Measurements from ENCODE around the gene AIDA. TPM values are rescaled to one million over a fixed set of nuclear protein-coding genes. Genes with fewer than 3 reads are reported as not detected.

Gene AIDA
- total RNA-seq, 1 experiment from 2014 or later, result 92.8 TPM

DNA sequence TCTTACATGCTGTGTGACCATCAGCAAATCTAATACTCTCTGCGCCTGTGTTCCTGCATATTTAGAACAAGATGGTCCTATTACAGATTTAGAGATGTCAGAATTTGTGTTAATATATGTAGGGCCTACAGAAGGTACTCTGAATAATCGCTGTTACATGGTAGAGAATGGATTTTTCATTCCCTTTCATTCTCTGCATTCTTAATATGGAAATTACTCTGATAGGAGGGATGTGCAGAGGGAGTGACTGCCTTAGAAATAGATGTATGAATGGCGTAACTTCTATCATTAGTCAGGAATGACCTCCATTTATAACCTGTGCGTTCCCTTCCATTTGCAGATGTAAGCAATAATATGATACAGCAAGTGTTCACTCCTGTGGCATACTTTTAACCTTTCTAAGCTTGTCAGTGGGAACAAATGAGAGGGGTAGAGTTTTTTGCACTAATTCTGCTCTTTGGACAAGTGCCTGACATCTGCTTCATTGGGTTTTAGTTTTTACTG, 48.8 kb downstream of the AIDA start:
- peaks cover 18 to 80% (median 66%) of the 10 kb centered on the region in 3 experiments; a peak in 6 of 7 replicates for H3K36me3 Mint-ChIP-seq (ENCODE audit: insufficient read depth in 1 of 3, low read depth in 3 of 3)
- H2BK12ac ChIP-seq (ENCODE audit: insufficient read length, low read depth, low read length), result no peak overlapping the region

More for the DNA sequence above, 48.8 kb downstream of the AIDA start:
- Mint-ChIP-seq H3K27me3 (ENCODE audit: low read depth) (no peaks in the 10 kb centered on the region; the same call in 1 of the 2 replicates), H3K27ac (no peak overlapping the region; a peak in 1 of 7 replicates), H3K4me3 (no peak overlapping the region), H3K9me3 (no peaks in the 10 kb centered on the region), H3K4me1 (no peaks in the 10 kb centered on the region)
- Histone ChIP-seq H3K79me2 (ENCODE audit: insufficient read depth, low read length) (no peaks in the 10 kb centered on the region), H3K56ac (ENCODE audit: insufficient read length, low read depth, low read length) (no peak overlapping the region), H3K9me3 (ENCODE audit: control insufficient read depth, low read depth, low read length) (no peaks in the 10 kb centered on the region), H3K9ac (ENCODE audit: extremely low read depth, insufficient read length, low read length) (no peak overlapping the region), H2BK20ac (ENCODE audit: low read depth, low read length, poor library complexity, severe bottlenecking) (no peak overlapping the region), H2BK120ac (ENCODE audit: low read depth, low read length, poor library complexity, severe bottlenecking) (no peak overlapping the region), H3T11ph (ENCODE audit: low read length) (no peak overlapping the region), H3K23ac (ENCODE audit: insufficient read length, low read depth, low read length) (no peak overlapping the region), H3K79me1 (ENCODE audit: insufficient read depth, low read depth, low read length, poor library complexity, severe bottlenecking) (no peaks in the 10 kb centered on the region), H2BK5ac (ENCODE audit: insufficient read length, low read length) (no peak overlapping the region), H3K27ac (ENCODE audit: insufficient read length, low read depth, low read length) (no peak overlapping the region), H2BK15ac (ENCODE audit: low read depth, low read length) (no peak overlapping the region), H3K4me2 (ENCODE audit: insufficient read depth, insufficient read length, low read length) (no peak overlapping the region), H4K5ac (ENCODE audit: insufficient read length, low read depth, low read length) (no peak overlapping the region), H2AFZ (ENCODE audit: low read length) (no peak overlapping the region), H4K8ac (replicated peaks; ENCODE audit: insufficient read length, low read depth, low read length) (no peak overlapping the region), H3K4ac (ENCODE audit: low read depth, low read length) (no peak overlapping the region), H3K27me3 (ENCODE audit: insufficient read depth, low read length) (no peaks in the 10 kb centered on the region), H3K4me1 (ENCODE audit: insufficient read depth, low read length) (no peaks in the 10 kb centered on the region), H2AK5ac (ENCODE audit: insufficient read length, low read length) (no peak overlapping the region), H4K20me1 (ENCODE audit: control insufficient read depth, insufficient read depth, insufficient read length) (no peaks in the 10 kb centered on the region), H4K91ac (ENCODE audit: insufficient read length, low read depth, low read length) (no peak overlapping the region), H3K14ac (ENCODE audit: insufficient read depth, low read length) (no peak overlapping the region), H3K23me2 (ENCODE audit: insufficient read length, low read depth, low read length, poor library complexity, severe bottlenecking) (no peaks in the 10 kb centered on the region), H3K18ac (ENCODE audit: insufficient read length, low read depth, low read length) (no peak overlapping the region)
- DNase-seq, result no peak
- no CpG with 5 or more reads among the region's 4 CpGs for WGBS (ENCODE audit: extremely low coverage, insufficient read length, low lambda C conversion rate)
- TF ChIP-seq, protein P1, sequence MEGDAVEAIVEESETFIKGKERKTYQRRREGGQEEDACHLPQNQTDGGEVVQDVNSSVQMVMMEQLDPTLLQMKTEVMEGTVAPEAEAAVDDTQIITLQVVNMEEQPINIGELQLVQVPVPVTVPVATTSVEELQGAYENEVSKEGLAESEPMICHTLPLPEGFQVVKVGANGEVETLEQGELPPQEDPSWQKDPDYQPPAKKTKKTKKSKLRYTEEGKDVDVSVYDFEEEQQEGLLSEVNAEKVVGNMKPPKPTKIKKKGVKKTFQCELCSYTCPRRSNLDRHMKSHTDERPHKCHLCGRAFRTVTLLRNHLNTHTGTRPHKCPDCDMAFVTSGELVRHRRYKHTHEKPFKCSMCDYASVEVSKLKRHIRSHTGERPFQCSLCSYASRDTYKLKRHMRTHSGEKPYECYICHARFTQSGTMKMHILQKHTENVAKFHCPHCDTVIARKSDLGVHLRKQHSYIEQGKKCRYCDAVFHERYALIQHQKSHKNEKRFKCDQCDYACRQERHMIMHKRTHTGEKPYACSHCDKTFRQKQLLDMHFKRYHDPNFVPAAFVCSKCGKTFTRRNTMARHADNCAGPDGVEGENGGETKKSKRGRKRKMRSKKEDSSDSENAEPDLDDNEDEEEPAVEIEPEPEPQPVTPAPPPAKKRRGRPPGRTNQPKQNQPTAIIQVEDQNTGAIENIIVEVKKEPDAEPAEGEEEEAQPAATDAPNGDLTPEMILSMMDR (conservative IDR thresholded peaks at IDR 0.05), result no peak

All from H9 (cell line).